ENCODE measurements around the gene ACTN1.
A peak's percentile ranks its signal among the peaks of the same experiment; 100 is the strongest.

Gene ACTN1

DNA sequence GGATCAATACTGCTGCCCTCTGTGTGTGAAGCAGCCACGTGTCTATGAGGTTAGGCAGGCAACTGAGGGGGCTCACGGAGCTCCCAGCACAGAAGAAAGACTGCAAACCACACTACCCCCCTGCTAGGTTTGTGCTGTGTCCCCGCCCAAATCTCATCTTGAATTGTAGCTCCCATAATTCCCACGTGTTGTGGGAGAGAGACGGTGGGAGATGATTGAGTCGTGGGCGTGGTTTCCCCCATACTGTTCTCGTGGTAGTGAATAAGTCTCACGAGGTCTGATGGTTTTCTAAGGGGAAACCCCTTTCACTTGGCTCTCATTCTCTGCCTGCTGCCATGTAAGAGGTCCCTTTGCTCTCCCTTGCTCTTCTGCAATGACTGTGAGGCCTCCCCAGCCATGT, 68.6 kb downstream of the ACTN1 start:
- Mint-ChIP-seq H3K36me3 (ENCODE audit: low read depth) (peaks cover 27% of the 10 kb centered on the region), H3K9me3 (no peaks in the 10 kb centered on the region), H3K27ac (peak overlapping the region; percentile 90), H3K4me3 (no peak overlapping the region), H3K4me1 (peaks cover 32% of the 10 kb centered on the region), H3K27me3 (ENCODE audit: low read depth, poor library complexity) (peaks cover 7% of the 10 kb centered on the region)
- no peak for DNase-seq
- no peak for TF ChIP-seq CTCF (IDR thresholded peaks at IDR 0.05)

DNA sequence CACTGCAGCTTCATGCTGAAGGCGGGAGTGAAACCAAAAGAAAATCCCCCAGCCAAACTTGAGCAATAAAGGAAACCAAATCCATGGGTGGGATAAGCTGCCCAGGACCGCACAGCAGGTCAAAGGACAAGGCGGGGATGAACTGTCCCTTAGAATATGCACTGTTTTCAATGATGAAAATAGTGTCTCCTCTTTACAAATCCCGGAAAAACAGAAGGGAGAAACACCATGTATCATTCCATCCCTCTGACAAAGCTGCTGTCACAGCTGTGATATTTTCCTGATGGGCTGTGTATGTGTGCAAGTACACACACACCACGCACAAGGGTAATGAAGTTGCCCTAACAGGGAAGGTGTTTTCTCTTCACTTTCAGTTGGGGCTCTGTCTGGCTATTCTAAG, 70.3 kb downstream of the ACTN1 start:
- Mint-ChIP-seq H3K27ac (peak overlapping the region; percentile 83), H3K4me1 (peaks cover 37% of the 10 kb centered on the region)

GRCh38 chr14:68908201-68908600, 70.9 kb downstream of the ACTN1 start:
- H3K9me3 Mint-ChIP-seq, result no peaks in the 10 kb centered on the region
- H3K27me3 Mint-ChIP-seq (ENCODE audit: low read depth, poor library complexity), result peaks cover 14% of the 10 kb centered on the region
- TF ChIP-seq CTCF (IDR thresholded peaks at IDR 0.05), result no peak
- DNase-seq, result no peak
- H3K4me1 Mint-ChIP-seq, result peaks cover 37% of the 10 kb centered on the region
- peaks cover 37% of the 10 kb centered on the region for H3K36me3 Mint-ChIP-seq (ENCODE audit: low read depth)
- H3K27ac Mint-ChIP-seq, result no peak overlapping the region
- no peak overlapping the region for H3K4me3 Mint-ChIP-seq

More for the DNA sequence above, 70.3 kb downstream of the ACTN1 start:
- H3K4me3 Mint-ChIP-seq, result no peak overlapping the region
- peaks cover 13% of the 10 kb centered on the region for H3K27me3 Mint-ChIP-seq (ENCODE audit: low read depth, poor library complexity)
- no peak for DNase-seq
- peaks cover 37% of the 10 kb centered on the region for H3K36me3 Mint-ChIP-seq (ENCODE audit: low read depth)
- no peaks in the 10 kb centered on the region for H3K9me3 Mint-ChIP-seq
- TF ChIP-seq CTCF (IDR thresholded peaks at IDR 0.05), result no peak

DNA sequence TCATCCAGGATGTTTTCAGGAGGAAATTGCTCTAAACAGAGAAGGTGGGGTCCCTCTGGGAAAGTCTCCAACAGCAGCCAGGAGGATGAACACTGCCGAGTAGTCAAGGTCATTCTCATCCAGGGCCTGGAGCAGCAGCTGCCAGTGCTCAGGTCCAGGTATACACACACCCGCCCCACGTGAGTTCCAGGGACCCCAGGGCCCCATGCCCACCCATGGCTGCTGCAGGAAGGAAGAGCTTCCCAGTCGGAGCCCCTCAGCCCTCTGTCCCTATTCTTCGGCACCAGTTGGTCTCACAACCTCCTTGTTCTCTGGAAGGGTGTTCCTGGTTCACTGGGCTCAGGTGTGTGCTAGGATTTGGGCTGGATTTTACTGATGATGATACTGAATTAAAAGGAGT, 72.7 kb downstream of the ACTN1 start:
- peaks cover 30% of the 10 kb centered on the region for H3K4me1 Mint-ChIP-seq
- peaks cover 7% of the 10 kb centered on the region for H3K27me3 Mint-ChIP-seq (ENCODE audit: low read depth, poor library complexity)
- no peak overlapping the region for H3K27ac Mint-ChIP-seq
- no peaks in the 10 kb centered on the region for H3K9me3 Mint-ChIP-seq
- no peak overlapping the region for H3K4me3 Mint-ChIP-seq
- H3K36me3 Mint-ChIP-seq (ENCODE audit: low read depth), result peaks cover 42% of the 10 kb centered on the region
- no peak for TF ChIP-seq CTCF (IDR thresholded peaks at IDR 0.05)
- no peak for DNase-seq

GRCh38 chr14:68905107-68905895, 73.8 kb downstream of the ACTN1 start:
- Mint-ChIP-seq H3K27me3 (ENCODE audit: low read depth, poor library complexity) (peaks cover 7% of the 10 kb centered on the region), H3K4me1 (peaks cover 21% of the 10 kb centered on the region), H3K27ac (peak overlapping the region; percentile 64), H3K36me3 (ENCODE audit: low read depth) (peaks cover 47% of the 10 kb centered on the region), H3K9me3 (no peaks in the 10 kb centered on the region), H3K4me3 (no peak overlapping the region)
- no peak for DNase-seq
- no peak for TF ChIP-seq CTCF (IDR thresholded peaks at IDR 0.05)

DNA sequence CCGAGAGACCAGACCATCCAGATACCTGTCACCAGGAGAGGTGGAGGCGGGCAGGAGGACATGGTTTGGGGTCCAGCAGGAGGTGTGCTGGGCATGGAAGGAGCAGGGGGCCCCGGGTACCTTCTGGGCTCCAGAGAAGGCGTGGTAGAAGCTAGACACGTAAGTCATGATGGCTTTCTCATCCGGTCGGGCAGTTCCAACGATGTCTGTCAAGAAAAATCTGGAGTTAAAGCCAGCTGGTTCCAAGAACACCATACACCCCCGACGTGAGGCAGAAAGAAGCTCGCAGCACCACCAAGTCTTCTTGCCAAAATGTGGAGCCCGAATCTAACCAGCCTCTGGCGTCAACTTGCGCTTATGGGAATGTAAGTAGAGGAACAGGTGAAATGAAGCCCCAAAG, 76.7 kb downstream of the ACTN1 start:
- peaks cover 7% of the 10 kb centered on the region for H3K4me1 Mint-ChIP-seq
- H3K36me3 Mint-ChIP-seq (ENCODE audit: low read depth), result peaks cover 45% of the 10 kb centered on the region
- TF ChIP-seq CTCF (IDR thresholded peaks at IDR 0.05), result no peak

More for the DNA sequence above, 76.7 kb downstream of the ACTN1 start:
- DNase-seq, result no peak
- Mint-ChIP-seq H3K27me3 (ENCODE audit: low read depth, poor library complexity) (peaks cover 7% of the 10 kb centered on the region), H3K4me3 (no peak overlapping the region), H3K27ac (peak overlapping the region; percentile 78), H3K9me3 (no peaks in the 10 kb centered on the region)

Measured in nephron progenitor cell (in vitro differentiated cells).